ENCODE results near the gene SCLT1.

- no peak for TF ChIP-seq ZBTB7A (IDR thresholded peaks at IDR 0.05; ENCODE audit: low read depth)
- TF ChIP-seq MAX (IDR thresholded peaks at IDR 0.05): no peak
- no peak for TF ChIP-seq TAF1 (IDR thresholded peaks at IDR 0.05; ENCODE audit: low read depth)
Measured at GRCh38 chr4:128978985-128979384, 114.4 kb downstream of the SCLT1 start.

Measured in Ishikawa (cell line).